HG03159 (cell line): ENCODE measurements around the gene NANS.
"Not testable (repeated sequence)": the region's sequence is repeated elsewhere in the genome, so short reads cannot be mapped to it uniquely, and the experiment has no call there.

Source experiments
- ATAC-seq: cut with Tn5 transposase; IDR thresholded peaks from one replicate; pipeline ENCODE4 v1.9.1; 2021; ENCODE audit warnings: mild to moderate bottlenecking, moderate library complexity; ENCODE audit not compliant: unreplicated experiment

Gene NANS

GRCh38 chr9:98075332-98075805 is 18.8 kb downstream of the NANS start:
- ATAC-seq = no peak

- ATAC-seq = not testable (repeated sequence)
Observed at GRCh38 chr9:98076514-98076890, 20.0 kb downstream of the NANS start.

- no peak for ATAC-seq
Observed at GRCh38 chr9:98078895-98079294, 22.4 kb downstream of the NANS start.

- no peak for ATAC-seq
Observed at GRCh38 chr9:98080326-98080725, 23.8 kb downstream of the NANS start.

GRCh38 chr9:98080780-98081179 is 24.2 kb downstream of the NANS start:
- ATAC-seq = no peak

GRCh38 chr9:98081477-98082219 is 25.1 kb downstream of the NANS start:
- no peak for ATAC-seq

GRCh38 chr9:98083061-98083501 is 26.5 kb downstream of the NANS start:
- ATAC-seq = no peak

- ATAC-seq = no peak
Observed at GRCh38 chr9:98083566-98084183, 27.1 kb downstream of the NANS start.

GRCh38 chr9:98084396-98084795 is 27.9 kb downstream of the NANS start:
- no peak for ATAC-seq

- ATAC-seq = no peak
Observed at GRCh38 chr9:98085058-98085457, 28.5 kb downstream of the NANS start.

GRCh38 chr9:98085944-98086343 is 29.4 kb downstream of the NANS start:
- no peak for ATAC-seq

GRCh38 chr9:98086461-98086860 is 29.9 kb downstream of the NANS start:
- ATAC-seq = no peak

- ATAC-seq = no peak
Observed at GRCh38 chr9:98087420-98088354, 31.2 kb downstream of the NANS start.

- ATAC-seq = not testable (repeated sequence)
Observed at GRCh38 chr9:98090674-98091073, 34.1 kb downstream of the NANS start.

GRCh38 chr9:98091735-98092612 is 35.4 kb downstream of the NANS start:
- ATAC-seq = no peak

GRCh38 chr9:98092613-98092931 is 36.0 kb downstream of the NANS start:
- no peak for ATAC-seq

- no peak for ATAC-seq
Observed at GRCh38 chr9:98094316-98094715, 37.8 kb downstream of the NANS start.

- no peak for ATAC-seq
Observed at GRCh38 chr9:98094851-98095250, 38.3 kb downstream of the NANS start.

- ATAC-seq = no peak
Observed at GRCh38 chr9:98095401-98095800, 38.9 kb downstream of the NANS start.

- ATAC-seq = no peak
Observed at GRCh38 chr9:98096091-98096490, 39.6 kb downstream of the NANS start.

GRCh38 chr9:98097836-98098235 is 41.3 kb downstream of the NANS start:
- no peak for ATAC-seq
